ENCODE measurements around the gene SRSF7. TPM values are rescaled to one million over a fixed set of nuclear protein-coding genes. Genes with fewer than 3 reads are reported as not detected.
"Not testable (repeated sequence)": the region's sequence is repeated elsewhere in the genome, so short reads cannot be mapped to it uniquely, and the experiment has no call there.

The SRSF7 gene
- total RNA-seq: 10 to 100 TPM; 57.6 to 85.8 TPM
- long read RNA-seq, partial matches to known transcripts: 2 of 9 reads
- long read RNA-seq, other reads (novel, unspliced or antisense): 1 of 9 reads

- ATAC-seq: peak; percentile 91 to 95
- intact Hi-C loops (cut with DNase I): no loop called here
- DNase-seq: peak; percentile 98
These were observed at the start of gene SRSF7 for GRCh38 chr2:38750891-38751595. Gene SRSF7 (minus strand): TSS chr2:38751361. CDS start chr2:38751256, 105 bp downstream.

DNA sequence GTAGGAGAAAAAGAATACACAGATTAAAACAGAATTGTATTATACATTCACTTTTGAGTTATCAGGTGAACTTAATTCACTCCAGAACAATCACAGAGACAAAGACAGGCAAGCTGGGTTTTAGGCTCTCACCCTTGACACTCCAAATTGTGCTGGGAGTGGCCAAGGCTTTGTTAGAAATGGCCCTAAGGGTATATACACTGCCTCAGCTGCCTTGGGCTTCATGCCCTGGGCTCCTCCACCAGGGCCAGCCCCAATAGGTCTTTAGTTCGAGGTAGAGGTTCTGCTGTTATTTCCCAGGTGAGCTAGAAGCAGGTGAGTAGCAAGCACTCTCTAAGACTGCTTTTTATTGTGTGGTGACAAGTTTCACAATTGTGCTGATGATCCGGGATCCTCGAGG, 46.8 kb upstream of the SRSF7 start:
- ATAC-seq: no peak
- no peak for DNase-seq
- intact Hi-C loops (cut with DNase I): no loop called here

DNA sequence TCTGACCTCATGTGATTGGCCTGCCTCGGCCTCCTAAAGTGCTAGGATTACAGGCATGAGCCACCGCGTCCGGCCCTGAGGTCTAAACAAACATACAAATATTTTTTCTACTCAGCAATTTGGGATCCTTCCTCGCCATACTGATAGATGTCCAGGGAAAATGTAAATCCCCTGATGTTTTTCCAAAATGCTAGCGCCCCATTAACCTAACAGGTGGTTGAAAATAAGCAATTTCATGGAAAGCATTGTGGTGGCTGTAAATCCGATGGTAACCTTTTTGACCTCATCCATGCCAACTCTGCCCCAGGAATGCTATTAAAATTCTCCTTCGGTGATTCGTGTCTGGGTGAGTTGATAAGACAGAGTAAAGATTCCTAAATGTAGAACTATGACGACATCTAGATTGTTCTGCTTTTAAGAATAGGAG, 46.1 kb upstream of the SRSF7 start:
- ATAC-seq (no peak), DNase-seq (no peak)
- intact Hi-C loops (cut with DNase I): no loop called here

DNA sequence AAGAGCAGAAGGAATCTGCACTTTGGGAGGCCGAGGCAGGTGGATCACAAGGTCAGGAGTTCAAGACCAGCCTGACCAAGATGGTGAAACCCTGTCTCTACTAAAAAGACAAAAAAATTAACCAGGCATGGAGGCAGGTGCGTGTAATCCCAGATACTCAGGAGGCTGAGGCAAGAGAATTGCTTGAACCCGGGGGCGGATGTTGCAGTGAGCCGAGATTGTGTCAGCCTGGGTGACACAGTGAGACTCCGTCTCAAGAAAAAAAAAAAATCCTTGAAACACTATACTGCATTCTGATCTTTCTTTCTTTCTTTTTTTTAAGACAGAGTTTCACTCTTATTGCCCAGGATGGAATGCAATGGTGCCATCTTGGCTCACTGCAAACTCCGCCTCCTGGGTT, 43.9 kb upstream of the SRSF7 start:
- ATAC-seq; intact Hi-C loops (cut with DNase I); DNase-seq: not testable (repeated sequence)

GRCh38 chr2:38794235-38794946, 43.2 kb upstream of the SRSF7 start:
- ATAC-seq: no peak
- DNase-seq: no peak
- intact Hi-C loops (cut with DNase I): no loop called here

DNA sequence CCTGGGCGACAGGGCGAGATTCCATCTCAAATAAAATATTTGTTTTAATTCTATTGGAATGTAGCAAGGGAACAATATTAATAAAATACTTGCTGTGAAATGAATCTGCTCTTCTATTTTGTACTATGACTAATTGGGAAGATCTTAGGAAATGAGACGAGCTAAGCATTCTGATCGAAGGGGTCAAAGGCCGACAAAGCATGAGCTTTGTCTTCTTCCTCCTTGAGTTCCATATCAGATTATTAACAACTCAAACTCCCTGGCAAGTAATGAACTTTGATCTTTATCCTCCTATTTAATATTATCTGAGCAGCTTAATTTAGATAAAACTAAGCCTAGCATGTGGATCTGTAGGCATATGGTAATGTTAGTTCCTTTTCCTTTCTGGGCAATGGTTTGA, 42.4 kb upstream of the SRSF7 start:
- intact Hi-C loops (cut with DNase I): no loop called here
- no peak for DNase-seq
- ATAC-seq: no peak

DNA sequence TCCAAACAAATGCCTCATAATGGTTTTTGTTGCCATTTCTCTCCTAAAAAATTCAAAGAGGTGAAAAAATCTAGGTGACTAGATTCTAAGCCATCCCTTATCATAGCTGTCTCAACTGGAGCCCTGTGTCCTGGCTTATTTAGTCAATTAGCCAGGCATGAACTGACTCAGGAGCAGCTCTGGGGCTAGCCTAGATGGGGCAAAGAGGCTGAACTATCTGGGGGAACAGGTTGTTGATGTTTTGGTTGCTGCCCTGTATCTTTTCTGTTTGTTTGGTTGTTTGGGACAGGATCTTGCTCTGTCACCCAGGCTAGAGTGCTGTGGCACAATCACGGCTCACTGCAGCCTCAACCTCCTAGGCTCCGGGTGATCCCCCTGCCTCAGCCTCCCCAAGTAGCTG, 41.6 kb upstream of the SRSF7 start:
- ATAC-seq (no peak), DNase-seq (no peak)
- intact Hi-C loops (cut with DNase I): no loop called here

DNA sequence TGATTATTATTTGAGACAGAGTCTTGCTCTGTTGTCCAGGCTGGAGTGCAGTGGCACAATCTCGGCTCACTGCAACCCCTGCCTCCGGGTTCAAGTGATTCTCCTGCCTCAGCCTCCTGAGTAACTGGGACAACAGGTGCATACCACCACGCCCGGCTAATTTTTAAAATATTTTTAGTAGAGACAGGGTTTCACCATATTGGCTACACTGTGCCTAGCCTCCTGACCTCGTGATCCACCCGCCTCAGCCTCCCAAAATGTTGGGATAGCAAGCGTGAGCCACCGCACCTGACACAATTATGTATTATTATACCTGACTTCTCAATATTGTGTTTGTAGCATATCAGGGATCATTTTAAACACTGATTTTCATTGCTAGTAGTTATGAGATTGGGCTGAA, 41.2 kb upstream of the SRSF7 start:
- intact Hi-C loops (cut with DNase I); DNase-seq; ATAC-seq: not testable (repeated sequence)

GRCh38 chr2:38791744-38792143, 40.6 kb upstream of the SRSF7 start:
- intact Hi-C loops (cut with DNase I): no loop called here
- ATAC-seq (no peak), DNase-seq (no peak)

- ATAC-seq (no peak), DNase-seq (no peak)
- intact Hi-C loops (cut with DNase I): no loop called here
These were observed 38.5 kb upstream of the SRSF7 start for GRCh38 chr2:38789691-38790090.

DNA sequence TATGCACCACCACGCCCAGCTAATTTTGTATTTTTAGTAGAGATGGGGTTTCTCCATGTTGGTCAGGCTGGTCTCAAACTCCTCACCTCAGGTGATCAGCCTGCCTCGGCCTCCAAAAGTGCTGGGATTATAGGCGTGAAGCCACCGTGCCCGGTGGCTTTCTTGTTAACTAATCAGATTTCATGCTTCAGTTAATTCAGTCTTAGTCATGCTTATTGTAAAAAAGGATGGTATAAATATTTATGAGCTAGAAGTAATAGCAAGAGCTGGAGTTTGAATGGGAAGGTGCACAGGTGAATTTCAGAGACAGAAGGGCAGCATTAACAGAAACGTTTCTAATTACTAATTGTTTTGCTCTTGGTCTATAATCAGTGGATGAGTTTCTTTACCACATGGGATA, 37.1 kb upstream of the SRSF7 start:
- intact Hi-C loops (cut with DNase I): no loop called here
- no peak for ATAC-seq
- no peak for DNase-seq

DNA sequence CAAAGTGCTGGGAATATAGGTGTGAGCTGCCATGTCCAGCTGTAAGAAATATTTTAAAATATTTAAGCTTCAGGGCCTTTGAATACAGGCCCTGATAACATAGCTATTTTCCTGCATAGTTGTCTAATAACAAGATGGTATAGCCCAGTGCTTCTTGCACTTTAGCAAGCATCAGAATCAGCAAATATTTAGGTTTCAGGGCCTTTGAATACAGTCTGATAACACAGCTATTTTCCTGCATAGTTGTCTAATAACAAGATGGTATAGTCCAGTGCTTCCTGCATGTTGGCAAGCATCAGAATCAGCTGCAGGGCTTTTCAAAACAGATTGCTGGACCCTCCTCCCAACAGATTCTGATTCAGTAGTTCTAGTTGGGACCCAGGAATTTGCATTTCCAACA, 32.4 kb upstream of the SRSF7 start:
- no peak for ATAC-seq

DNA sequence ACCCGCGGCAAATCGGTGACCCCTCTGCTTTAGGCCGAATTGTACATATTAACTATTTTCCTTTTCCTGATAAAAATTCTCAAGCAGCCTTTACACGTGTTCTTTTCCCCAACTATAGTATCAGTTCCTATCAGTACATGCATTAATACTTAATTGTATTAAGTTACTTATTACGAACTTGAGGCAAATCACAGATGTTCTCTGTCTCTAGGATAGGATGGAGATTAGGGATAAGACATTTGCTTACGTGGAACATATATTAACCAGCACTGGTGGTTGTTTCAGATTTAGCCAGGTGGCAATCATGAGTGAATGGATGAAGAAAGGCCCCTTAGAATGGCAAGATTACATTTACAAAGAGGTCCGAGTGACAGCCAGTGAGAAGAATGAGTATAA, 27.5 kb upstream of the SRSF7 start:
- intact Hi-C loops (cut with DNase I): no loop called here
- no peak for DNase-seq
- ATAC-seq: no peak

More for the DNA sequence above, 32.4 kb upstream of the SRSF7 start:
- DNase-seq: no peak
- intact Hi-C loops (cut with DNase I): no loop called here

GRCh38 chr2:38776531-38776930, 25.4 kb upstream of the SRSF7 start:
- intact Hi-C loops (cut with DNase I): no loop called here
- ATAC-seq (no peak), DNase-seq (no peak)

GRCh38 chr2:38775921-38776225, 24.7 kb upstream of the SRSF7 start:
- ATAC-seq (no peak), DNase-seq (no peak)
- intact Hi-C loops (cut with DNase I): no loop called here

- DNase-seq: no peak
- no peak for ATAC-seq
- intact Hi-C loops (cut with DNase I): no loop called here
These were observed 24.1 kb upstream of the SRSF7 start for GRCh38 chr2:38775097-38775920.

DNA sequence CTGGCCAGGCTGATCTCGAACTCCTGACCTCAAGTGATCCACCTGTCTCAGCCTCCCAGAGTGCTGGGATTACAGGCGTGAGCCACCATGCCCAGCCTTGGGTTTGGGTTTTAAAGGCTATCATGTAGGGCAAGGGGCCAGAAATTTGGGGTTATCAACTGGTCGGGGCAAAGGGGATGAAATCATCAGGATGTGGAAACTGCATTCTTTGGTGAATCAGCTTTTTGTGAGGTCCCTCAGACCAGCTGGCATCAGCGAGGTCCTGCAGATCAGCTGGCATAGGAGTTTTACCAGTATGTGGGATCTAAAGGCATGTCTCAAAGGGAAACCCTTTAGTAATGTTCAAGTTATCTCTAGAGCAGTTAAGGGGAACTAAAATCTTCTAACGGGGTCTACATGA, 20.5 kb upstream of the SRSF7 start:
- intact Hi-C loops (cut with DNase I): no loop called here
- no peak for ATAC-seq
- DNase-seq: no peak

DNA sequence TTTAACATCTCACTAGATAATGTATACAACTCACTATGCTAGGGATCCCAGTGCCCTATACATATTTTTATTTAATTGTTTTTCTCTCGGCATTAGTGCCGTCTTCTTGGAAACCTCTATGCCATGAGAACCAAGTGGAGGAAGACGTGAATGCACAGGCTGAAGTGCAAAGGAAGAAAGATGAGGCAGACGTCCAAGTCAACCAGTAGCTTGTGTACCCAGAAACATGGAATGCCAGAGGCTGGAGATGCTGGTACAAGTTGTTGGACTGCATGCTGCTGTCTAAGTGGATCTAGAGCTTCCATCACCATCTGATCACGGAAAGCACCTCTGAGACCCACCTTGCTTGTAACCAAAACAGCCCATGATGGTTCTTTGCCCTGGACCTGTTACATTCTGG, 14.4 kb upstream of the SRSF7 start:
- DNase-seq (no peak), ATAC-seq (no peak)
- intact Hi-C loops (cut with DNase I): no loop called here

DNA sequence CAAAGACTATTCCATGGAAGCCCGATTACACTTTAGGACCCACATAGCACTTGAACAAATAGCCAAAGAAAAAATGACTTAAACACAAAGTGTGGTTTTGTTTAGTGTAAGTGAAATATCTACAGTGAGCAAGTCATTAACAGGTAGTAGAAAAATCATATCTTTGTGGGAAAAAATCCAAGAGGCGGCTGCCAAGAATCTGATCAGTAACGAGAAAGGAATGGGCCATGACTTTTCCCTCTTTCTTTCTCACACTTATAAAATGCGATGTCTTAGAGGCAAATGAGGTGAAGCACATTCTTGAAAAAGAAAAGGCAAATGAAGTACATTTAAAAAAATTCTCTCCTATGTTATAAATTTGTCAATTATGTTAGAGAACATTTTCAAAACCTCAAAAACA, 14.0 kb upstream of the SRSF7 start:
- intact Hi-C loops (cut with DNase I): no loop called here
- DNase-seq (no peak), ATAC-seq (peak in 1 of 2 donors; percentile 64)

- intact Hi-C loops (cut with DNase I): no loop called here
- no peak for ATAC-seq
These were observed 12.6 kb upstream of the SRSF7 start for GRCh38 chr2:38763728-38764127.

More at GRCh38 chr2:38763728-38764127, 12.6 kb upstream of the SRSF7 start:
- no peak for DNase-seq
